WERI-Rb-1 (cell line): ENCODE data around the gene NRF1.

Experiments used
- DNase-seq: peaks from one replicate; pipeline ENCODE4 v3.0.0-alpha.2; 2020
- H3K27ac ChIP-seq: fragments of 250-450 bp; sonication (Bioruptor Pico); 2 replicates; pipeline ENCODE4 v1.5.1; 2020; ENCODE audit warnings: mild to moderate bottlenecking, moderate library complexity
- H3K27me3 ChIP-seq: fragments of 250-450 bp; sonication (Bioruptor Pico); 2 replicates; pipeline ENCODE4 v1.5.1; 2021; ENCODE audit warnings: mild to moderate bottlenecking, low read depth, moderate library complexity; ENCODE audit not compliant: insufficient read depth, severe bottlenecking
- H3K36me3 ChIP-seq: fragments of 250-450 bp; sonication (Bioruptor Pico); 2 replicates; pipeline ENCODE4 v1.5.1; 2020; ENCODE audit warnings: mild to moderate bottlenecking, moderate library complexity
- H3K4me3 ChIP-seq: 2 replicates; pipeline ENCODE4 v1.5.1; 2011; ENCODE audit warnings: low read depth, mild to moderate bottlenecking, control low read depth, low read length
- H3K9me3 ChIP-seq: fragments of 250-450 bp; sonication (Bioruptor Pico); 2 replicates; pipeline ENCODE4 v1.5.1; 2021; ENCODE audit warnings: mild to moderate bottlenecking, moderate library complexity; ENCODE audit not compliant: severe bottlenecking
- TF ChIP-seq, protein P1 (sequence below): IDR thresholded peaks from 2 replicates; pipeline ENCODE4 v1.5.1; 2011; ENCODE audit warnings: low read depth, mild to moderate bottlenecking, control low read depth, inconsistent platforms, low read length

NRF1 gene

DNA sequence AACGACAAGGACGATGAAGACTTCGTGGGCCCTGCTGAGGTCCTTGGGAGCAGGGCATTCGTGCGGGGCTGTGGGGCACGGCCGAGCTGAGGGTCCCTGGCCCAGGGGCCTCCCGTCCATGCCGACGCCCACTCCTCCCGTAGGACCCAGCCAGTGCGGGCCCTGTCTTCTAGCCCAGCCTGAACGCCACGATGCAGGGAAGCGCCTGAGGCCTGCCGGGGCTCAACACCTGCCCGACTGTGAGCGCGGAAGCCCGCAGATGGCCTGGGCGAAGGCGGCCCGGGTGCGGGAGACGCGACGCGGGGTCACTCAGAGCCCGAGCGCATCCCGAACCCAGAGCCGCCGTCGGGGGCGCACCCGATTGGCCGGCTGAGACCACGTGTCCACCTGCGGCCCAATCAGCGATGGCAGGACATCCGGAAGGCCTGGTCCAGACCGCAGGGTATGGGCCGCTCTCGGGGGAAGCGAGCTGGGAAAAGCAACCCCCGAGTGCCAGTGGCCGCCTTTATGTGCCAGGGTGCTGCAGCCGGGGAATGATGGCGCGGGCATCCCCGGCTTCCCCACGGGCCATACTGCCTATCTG, 151.0 kb downstream of the NRF1 start:
- DNase-seq, result no peak
- H3K36me3 ChIP-seq, result peaks cover 31% of the 10 kb centered on the region
- TF ChIP-seq, protein P1, sequence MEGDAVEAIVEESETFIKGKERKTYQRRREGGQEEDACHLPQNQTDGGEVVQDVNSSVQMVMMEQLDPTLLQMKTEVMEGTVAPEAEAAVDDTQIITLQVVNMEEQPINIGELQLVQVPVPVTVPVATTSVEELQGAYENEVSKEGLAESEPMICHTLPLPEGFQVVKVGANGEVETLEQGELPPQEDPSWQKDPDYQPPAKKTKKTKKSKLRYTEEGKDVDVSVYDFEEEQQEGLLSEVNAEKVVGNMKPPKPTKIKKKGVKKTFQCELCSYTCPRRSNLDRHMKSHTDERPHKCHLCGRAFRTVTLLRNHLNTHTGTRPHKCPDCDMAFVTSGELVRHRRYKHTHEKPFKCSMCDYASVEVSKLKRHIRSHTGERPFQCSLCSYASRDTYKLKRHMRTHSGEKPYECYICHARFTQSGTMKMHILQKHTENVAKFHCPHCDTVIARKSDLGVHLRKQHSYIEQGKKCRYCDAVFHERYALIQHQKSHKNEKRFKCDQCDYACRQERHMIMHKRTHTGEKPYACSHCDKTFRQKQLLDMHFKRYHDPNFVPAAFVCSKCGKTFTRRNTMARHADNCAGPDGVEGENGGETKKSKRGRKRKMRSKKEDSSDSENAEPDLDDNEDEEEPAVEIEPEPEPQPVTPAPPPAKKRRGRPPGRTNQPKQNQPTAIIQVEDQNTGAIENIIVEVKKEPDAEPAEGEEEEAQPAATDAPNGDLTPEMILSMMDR, result no peak
- H3K27ac ChIP-seq, result no peak overlapping the region
- no peaks in the 10 kb centered on the region for H3K9me3 ChIP-seq
- H3K27me3 ChIP-seq, result no peaks in the 10 kb centered on the region
- no peak overlapping the region for H3K4me3 ChIP-seq

GRCh38 chr7:129764247-129765084, 152.9 kb downstream of the NRF1 start:
- H3K4me3 ChIP-seq, result no peak overlapping the region
- no peaks in the 10 kb centered on the region for H3K27me3 ChIP-seq
- H3K27ac ChIP-seq, result no peak overlapping the region
- no peak for DNase-seq
- no peaks in the 10 kb centered on the region for H3K9me3 ChIP-seq
- H3K36me3 ChIP-seq, result peaks cover 49% of the 10 kb centered on the region
- TF ChIP-seq, protein P1, result no peak

- TF ChIP-seq, protein P1, result no peak
- no peak for DNase-seq
- Histone ChIP-seq H3K4me3 (no peak overlapping the region), H3K9me3 (no peaks in the 10 kb centered on the region), H3K36me3 (peaks cover 58% of the 10 kb centered on the region), H3K27me3 (no peaks in the 10 kb centered on the region), H3K27ac (no peak overlapping the region)
Measured at GRCh38 chr7:129765352-129765751, 153.8 kb downstream of the NRF1 start.

DNA sequence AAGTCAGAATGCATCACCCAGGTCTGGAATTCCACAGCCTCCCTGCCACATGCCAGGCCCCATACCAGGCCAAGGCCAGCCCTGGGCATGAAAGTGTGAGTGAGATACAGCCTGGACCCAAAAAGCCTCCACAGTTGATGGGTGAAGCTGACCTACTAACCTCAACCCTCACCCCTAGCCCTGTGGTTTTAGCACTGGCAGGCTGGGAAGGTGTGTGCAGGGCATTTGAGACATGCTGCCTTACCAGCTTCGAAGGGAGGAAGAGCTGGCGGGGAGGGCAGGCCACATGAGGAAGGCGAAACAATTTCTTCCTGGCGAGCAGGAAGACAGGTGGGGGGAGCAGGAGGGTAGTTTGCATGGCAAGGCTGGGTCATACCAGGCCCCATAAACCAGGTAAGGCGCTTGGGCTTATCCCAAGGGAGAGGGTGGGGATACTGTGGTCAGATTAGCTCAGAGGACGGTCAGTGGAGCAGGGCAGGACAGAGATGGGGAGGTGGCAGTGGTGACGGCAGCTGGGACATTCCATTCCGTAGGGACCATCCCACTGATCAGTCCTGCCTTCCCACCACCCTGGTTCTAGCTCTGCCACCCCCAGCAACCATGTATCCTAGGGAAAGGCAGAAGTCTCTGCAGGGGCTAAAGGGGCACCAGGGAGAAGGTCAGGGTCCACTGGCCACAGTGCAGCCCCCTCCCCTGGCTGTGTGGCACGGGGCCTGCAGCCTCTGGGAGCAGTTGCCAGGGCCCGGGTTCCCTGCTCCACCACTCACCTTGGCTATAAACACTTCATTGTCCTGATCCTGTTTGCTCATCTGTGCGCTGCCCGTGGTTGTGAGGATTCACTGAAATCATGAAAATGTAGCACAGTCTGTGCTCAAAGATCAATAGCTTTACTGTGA, 155.8 kb downstream of the NRF1 start:
- DNase-seq, result peak; percentile 55

DNA sequence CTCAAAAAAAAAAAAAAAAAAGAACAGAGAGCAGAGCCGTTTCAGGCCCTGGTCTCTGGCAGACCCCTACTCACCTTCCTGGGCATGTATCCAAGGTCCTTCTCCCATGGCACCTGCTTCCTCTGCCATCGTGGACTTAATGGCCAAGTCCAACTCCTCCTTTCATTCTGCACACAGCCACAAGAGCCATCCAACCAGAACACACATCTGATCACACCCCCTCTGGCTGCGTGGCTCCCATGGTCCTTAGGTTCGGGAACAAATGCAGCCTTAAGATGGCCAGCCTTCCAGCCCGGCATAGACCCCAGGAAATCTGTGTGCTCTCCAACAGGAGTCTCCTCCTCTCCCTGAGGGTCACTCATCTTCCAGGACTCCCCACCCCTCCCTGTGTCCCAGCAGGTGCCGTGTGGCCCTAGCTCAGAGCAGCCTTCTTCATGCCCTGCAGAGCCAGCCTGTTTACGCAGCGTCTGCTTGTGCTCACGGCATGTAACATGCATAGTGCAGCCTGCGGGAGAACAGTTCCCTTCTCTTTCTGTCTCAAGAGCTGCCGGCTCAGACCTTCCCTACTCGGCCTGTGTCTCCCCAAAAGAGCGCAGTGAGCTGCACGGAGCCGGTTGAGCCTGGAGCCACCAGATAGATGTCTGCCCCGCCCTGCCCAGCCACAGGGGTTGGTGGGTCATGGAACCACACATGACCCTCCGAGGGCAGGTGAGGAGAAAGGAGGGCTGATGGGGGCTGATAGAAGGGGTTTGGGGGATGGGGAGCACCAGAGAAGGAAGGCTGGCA, 157.3 kb downstream of the NRF1 start:
- no peak for DNase-seq
- H3K27me3 ChIP-seq, result no peaks in the 10 kb centered on the region
- no peak overlapping the region for H3K4me3 ChIP-seq
- TF ChIP-seq, protein P1, result no peak
- peaks cover 84% of the 10 kb centered on the region for H3K36me3 ChIP-seq
- H3K9me3 ChIP-seq, result no peaks in the 10 kb centered on the region
- H3K27ac ChIP-seq, result peak overlapping the region; percentile 16; the same call in 1 of the 2 replicates

More for the DNA sequence above, 155.8 kb downstream of the NRF1 start:
- H3K27me3 ChIP-seq, result no peaks in the 10 kb centered on the region
- peak overlapping the region; percentile 60 for H3K27ac ChIP-seq
- H3K4me3 ChIP-seq, result no peak overlapping the region
- TF ChIP-seq, protein P1, result no peak
- no peaks in the 10 kb centered on the region for H3K9me3 ChIP-seq
- peaks cover 78% of the 10 kb centered on the region for H3K36me3 ChIP-seq
